Heart left ventricle (tissue), 13 donors: ENCODE measurements around the gene ATP5F1A.

ENCODE experiments used
- POLR2A ChIP-seq, 2 donors: fragments of 450-650 bp; IDR thresholded peaks; one replicate each; pipeline ENCODE4 v1.6.1; 2017; ENCODE audit warnings: antibody characterized with exemption in 2 of 2, mild to moderate bottlenecking in 2 of 2, moderate library complexity in 2 of 2
- TF ChIP-seq, protein P1 (sequence below), 12 donors: fragments of 200-600 bp; sonication (generic) in 4 of 12; IDR thresholded peaks; one replicate each; pipeline versions ENCODE4 v1.5.0 to v1.8.0; 2018 to 2022; ENCODE audit warnings: antibody characterized with exemption in 12 of 12, mild to moderate bottlenecking in 5 of 12
- donor health status: ischemic (EF 13 %, LVEDD 7.1; RV severe dilation, severe dysfunction).
- donor health status: DM: no; HTN: yes; CAD: no.
- donor health status: DM: no; HTN: no; CAD: no.
- donor health status: ischemic (EF 25% LVEDD 6.9; RV normal size, moderate dysfunction).
- donor health status: ischemic (EF 25% LVEDD 5.7; RV mildly dilated, moderate dysfunction).
- donor health status: ischemic (EF 35%, LVEDD 5.7; RV mildly dilated, moderate dysfunction).
- donor health status: nonischemic (EF 11% LVEDD 7.7; RV severe dilation, severe dysfunction).
- donor health status: DM: yes; HTN: yes; CAD: no.
- donor health status: PGD.
- donor health status: ischemic (EF 29% LVEDD 5.4; RV normal size, mild dysfunction).
- donor health status: nonischemic (EF 23%, LVEDD 6.1; RV moderate dilation, normal function).

DNA sequence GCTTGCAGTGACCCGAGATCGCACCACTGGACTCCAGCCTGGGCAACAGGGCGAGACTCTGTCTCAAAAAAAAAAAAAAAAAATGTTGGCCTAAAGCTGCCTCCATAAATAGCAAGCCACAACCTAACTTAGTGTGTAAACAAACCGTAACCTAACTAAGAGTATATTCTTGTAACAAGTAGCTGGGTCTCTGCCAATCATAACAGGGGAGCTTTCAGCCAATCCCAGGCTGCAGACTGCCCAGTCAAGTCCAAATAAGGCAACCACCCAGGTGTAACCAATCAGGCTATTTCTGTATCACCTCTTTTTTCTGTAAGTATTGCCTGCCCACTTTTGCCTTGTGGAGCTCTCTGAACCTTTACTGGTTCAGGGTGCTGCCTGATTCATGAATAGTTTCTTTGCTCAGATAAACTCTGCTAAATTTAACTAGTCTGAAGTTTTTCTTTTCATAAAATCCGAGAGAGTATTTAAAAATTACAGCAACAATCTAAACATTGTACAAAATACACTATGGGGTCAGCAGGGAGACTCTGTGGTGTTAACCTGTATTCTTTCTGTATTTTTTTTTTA, 30.6 kb downstream of the ATP5F1A start:
- TF ChIP-seq, protein P1, sequence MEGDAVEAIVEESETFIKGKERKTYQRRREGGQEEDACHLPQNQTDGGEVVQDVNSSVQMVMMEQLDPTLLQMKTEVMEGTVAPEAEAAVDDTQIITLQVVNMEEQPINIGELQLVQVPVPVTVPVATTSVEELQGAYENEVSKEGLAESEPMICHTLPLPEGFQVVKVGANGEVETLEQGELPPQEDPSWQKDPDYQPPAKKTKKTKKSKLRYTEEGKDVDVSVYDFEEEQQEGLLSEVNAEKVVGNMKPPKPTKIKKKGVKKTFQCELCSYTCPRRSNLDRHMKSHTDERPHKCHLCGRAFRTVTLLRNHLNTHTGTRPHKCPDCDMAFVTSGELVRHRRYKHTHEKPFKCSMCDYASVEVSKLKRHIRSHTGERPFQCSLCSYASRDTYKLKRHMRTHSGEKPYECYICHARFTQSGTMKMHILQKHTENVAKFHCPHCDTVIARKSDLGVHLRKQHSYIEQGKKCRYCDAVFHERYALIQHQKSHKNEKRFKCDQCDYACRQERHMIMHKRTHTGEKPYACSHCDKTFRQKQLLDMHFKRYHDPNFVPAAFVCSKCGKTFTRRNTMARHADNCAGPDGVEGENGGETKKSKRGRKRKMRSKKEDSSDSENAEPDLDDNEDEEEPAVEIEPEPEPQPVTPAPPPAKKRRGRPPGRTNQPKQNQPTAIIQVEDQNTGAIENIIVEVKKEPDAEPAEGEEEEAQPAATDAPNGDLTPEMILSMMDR (IDR thresholded peaks at IDR 0.05): no peak
- TF ChIP-seq POLR2A (IDR thresholded peaks at IDR 0.05): no peak
